Liver (tissue), 9 donors: ENCODE data around the gene C2orf76. TPM values are rescaled to one million over a fixed set of nuclear protein-coding genes. Genes with fewer than 3 reads are reported as not detected.

Experiments used
- DNase-seq: peaks from one replicate; pipeline ENCODE4 v3.0.0-alpha.2; 2017; ENCODE audit warnings: low spot score
- H3K27ac ChIP-seq, 2 donors: one replicate each; pipeline ENCODE4 v1.7.0; 2013; ENCODE audit warnings: inconsistent platforms in 2 of 2, low read length in 2 of 2, control low read depth in 1 of 2, low read depth in 1 of 2, mild to moderate bottlenecking in 1 of 2
- H3K27me3 ChIP-seq, 4 donors: one replicate each; pipeline versions ENCODE4 v1.6.1 to v1.7.0; 2013; ENCODE audit warnings: low read length in 3 of 4, inconsistent platforms in 1 of 4, mild to moderate bottlenecking in 1 of 4, moderate library complexity in 1 of 4; ENCODE audit not compliant: control insufficient read depth in 4 of 4, insufficient read depth in 4 of 4
- H3K36me3 ChIP-seq, 4 donors: one replicate each; pipeline versions ENCODE4 v1.6.1 to v1.7.0; 2013; ENCODE audit warnings: low read length in 3 of 4, mild to moderate bottlenecking in 3 of 4, low read depth in 1 of 4, moderate library complexity in 1 of 4; ENCODE audit not compliant: control insufficient read depth in 4 of 4, insufficient read depth in 3 of 4
- H3K4me1 ChIP-seq, 4 donors: one replicate each; pipeline versions ENCODE4 v1.6.1 to v1.7.0; 2013; ENCODE audit warnings: low read length in 3 of 4, mild to moderate bottlenecking in 3 of 4, moderate library complexity in 1 of 4; ENCODE audit not compliant: control insufficient read depth in 4 of 4, insufficient read depth in 4 of 4
- H3K4me3 ChIP-seq, 3 donors: one replicate each; pipeline versions ENCODE4 v1.6.1 to v1.7.0; 2013; ENCODE audit warnings: low read length in 3 of 3, control low read depth in 1 of 3, low read depth in 1 of 3, mild to moderate bottlenecking in 1 of 3
- H3K9ac ChIP-seq, 2 donors: one replicate each; pipeline ENCODE4 v1.7.0; 2013; ENCODE audit warnings: low read length in 2 of 2, mild to moderate bottlenecking in 2 of 2, moderate library complexity in 2 of 2, control low read depth in 1 of 2, low read depth in 1 of 2
- H3K9me3 ChIP-seq, 4 donors: one replicate each; pipeline versions ENCODE4 v1.6.1 to v1.7.0; 2013; ENCODE audit warnings: low read length in 3 of 4; ENCODE audit not compliant: control insufficient read depth in 4 of 4
- ATF3 ChIP-seq: IDR thresholded peaks from 2 replicates; pipeline ENCODE4 v1.6.1; 2016; ENCODE audit warnings: antibody characterized with exemption
- EGR1 ChIP-seq, 2 donors: IDR thresholded peaks; 2 replicates each; pipeline ENCODE4 v1.6.1; 2016 to 2018; ENCODE audit warnings: antibody characterized with exemption in 2 of 2, low read depth in 2 of 2
- FOXA1 ChIP-seq: IDR thresholded peaks from 2 replicates; pipeline ENCODE4 v1.6.1; 2016; ENCODE audit warnings: antibody characterized with exemption
- FOXA2 ChIP-seq: IDR thresholded peaks from 2 replicates; pipeline ENCODE4 v1.6.1; 2016; ENCODE audit warnings: antibody characterized with exemption
- GABPA ChIP-seq, 2 donors: IDR thresholded peaks in 1 of 2; conservative IDR thresholded peaks in 1 of 2; 2 replicates each; pipeline ENCODE4 v1.6.1; 2016; ENCODE audit warnings: antibody characterized with exemption in 2 of 2, mild to moderate bottlenecking in 1 of 2, moderate library complexity in 1 of 2
- HNF4A ChIP-seq, 2 donors: conservative IDR thresholded peaks; 2 replicates each; pipeline ENCODE4 v1.6.1; 2016; ENCODE audit warnings: antibody characterized with exemption in 2 of 2, mild to moderate bottlenecking in 2 of 2
- HNF4G ChIP-seq: IDR thresholded peaks from 2 replicates; pipeline ENCODE4 v1.6.1; 2016; ENCODE audit warnings: antibody characterized with exemption
- JUND ChIP-seq, 2 donors: IDR thresholded peaks; 2 replicates each; pipeline ENCODE4 v1.6.1; 2016; ENCODE audit warnings: antibody characterized with exemption in 2 of 2
- MAX ChIP-seq: IDR thresholded peaks from 2 replicates; pipeline ENCODE4 v1.6.1; 2016; ENCODE audit warnings: antibody characterized with exemption
- NR2F2 ChIP-seq: IDR thresholded peaks from 2 replicates; pipeline ENCODE4 v1.6.1; 2016; ENCODE audit warnings: antibody characterized with exemption
- RAD21 ChIP-seq, 2 donors: IDR thresholded peaks; 2 replicates each; pipeline ENCODE4 v1.6.1; 2016; ENCODE audit warnings: antibody characterized with exemption in 2 of 2, mild to moderate bottlenecking in 2 of 2
- RXRA ChIP-seq, 2 donors: IDR thresholded peaks; 2 replicates each; pipeline ENCODE4 v1.6.1; 2017 to 2018; ENCODE audit warnings: antibody characterized with exemption in 2 of 2, mild to moderate bottlenecking in 1 of 2
- SP1 ChIP-seq: IDR thresholded peaks from 2 replicates; pipeline ENCODE4 v1.6.1; 2018; ENCODE audit warnings: antibody characterized with exemption, mild to moderate bottlenecking
- TAF1 ChIP-seq: conservative IDR thresholded peaks from 2 replicates; pipeline ENCODE4 v1.6.1; 2016; ENCODE audit warnings: antibody characterized with exemption, mild to moderate bottlenecking
- YY1 ChIP-seq: IDR thresholded peaks from 2 replicates; pipeline ENCODE4 v1.6.1; 2016; ENCODE audit warnings: antibody characterized with exemption, mild to moderate bottlenecking
- WGBS: extraction: QIAGEN DNeasy Blood & Tissue Kit; methylation state at CpG from one replicate; pipeline ENCODE4 v1.1.7; 2013; 5-methylcytosine and 5-hydroxymethylcytosine counted together
- polyA plus RNA-seq, 2 donors: library from polyadenylated mRNA; stranded (reverse) in 1 of 2; unstranded in 1 of 2; fragments of 200-250 nt in 1 of 2; fragments of >200 nt in 1 of 2; fragmentation: Nextera tagmentation in 1 of 2; extraction: Ambion mirVana in 1 of 2; gene quantifications; one replicate each; pipeline versions ENCODE4 v1.2.1 to v1.2.3, GENCODE V29; 2013 to 2015
- total RNA-seq, 2 donors: library from RNA; depleted of rRNA; stranded (reverse); fragments of >200 nt; gene quantifications; one replicate each; pipeline ENCODE4 v1.2.3, GENCODE V29; 2014
- TF ChIP-seq, protein P1 (sequence below): fragments of 150-350 bp; IDR thresholded peaks from 2 replicates; pipeline ENCODE4 v1.5.1; 2017; ENCODE audit warnings: improper control_type of control experiment, low read depth, low read length; ENCODE audit not compliant: missing input control
- TF ChIP-seq, protein P2 (sequence below): IDR thresholded peaks from 2 replicates; pipeline ENCODE4 v1.6.1; 2016; ENCODE audit warnings: antibody characterized with exemption
- donor health status: healthy.
- donor health status: healthy.
- donor health status: healthy.
- donor health status: healthy.
- donor health status: healthy.

The C2orf76 gene
- total and polyA plus RNA-seq, 4 donors, result 2.7 to 6.3 (median 4.6) TPM

GRCh38 chr2:119366161-119366648 is 429 bp downstream of the C2orf76 start (continued):
- TF ChIP-seq TAF1 (no peak), RAD21 (IDR thresholded peaks at IDR 0.05) (peak; percentile 23 to 48), NR2F2 (no peak)

GRCh38 chr2:119365436-119365835 is 1.2 kb downstream of the C2orf76 start:
- WGBS, result 61% methylated on average over 6 of the region's 6 CpGs

DNA sequence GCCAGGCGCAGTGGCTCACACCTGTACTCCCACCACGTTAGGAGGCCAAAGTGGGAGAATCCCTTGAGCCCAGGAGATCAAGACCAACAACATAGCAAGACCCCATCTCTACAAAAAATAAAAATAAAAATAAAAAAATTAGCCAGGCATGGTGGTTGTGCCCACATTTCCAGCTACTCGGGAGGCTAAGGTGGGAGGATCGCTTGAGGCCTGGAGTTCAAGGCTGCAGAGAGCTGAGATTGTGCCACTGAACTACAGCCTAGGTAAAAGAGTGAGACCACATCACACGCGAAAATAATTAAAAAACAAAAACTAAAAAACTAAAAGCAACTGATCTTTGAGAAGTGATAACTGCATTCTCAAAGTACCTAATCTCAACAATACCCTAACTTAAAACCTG is 1.8 kb downstream of the C2orf76 start:
- no peaks in the 10 kb centered on the region for H3K27me3 ChIP-seq
- WGBS, result 92% methylated on average over 6 of the region's 6 CpGs
- no peak overlapping the region for H3K9ac ChIP-seq
- H3K36me3 ChIP-seq, result peaks cover 3 to 10% (median 9%) of the 10 kb centered on the region in 4 donors
- H3K27ac ChIP-seq, result no peak overlapping the region
- DNase-seq, result no peak
- no peak overlapping the region for H3K4me3 ChIP-seq
- peaks cover 7 to 53% (median 35%) of the 10 kb centered on the region in 4 donors for H3K4me1 ChIP-seq
- H3K9me3 ChIP-seq, result no peaks in the 10 kb centered on the region
- no peak for TF ChIP-seq SP1
- TF ChIP-seq HNF4A (conservative IDR thresholded peaks at IDR 0.05), result no peak
- TF ChIP-seq EGR1 (IDR thresholded peaks at IDR 0.05; ENCODE audit: low read depth in 2 of 2), result no peak
- TF ChIP-seq FOXA1, result no peak
- TF ChIP-seq YY1, result no peak
- no peak for TF ChIP-seq HNF4G
- TF ChIP-seq RAD21 (IDR thresholded peaks at IDR 0.05), result no peak
- TF ChIP-seq TAF1, result no peak

More at GRCh38 chr2:119365436-119365835, 1.2 kb downstream of the C2orf76 start:
- no peak for TF ChIP-seq MAX
- no peak for TF ChIP-seq TAF1
- TF ChIP-seq RAD21 (IDR thresholded peaks at IDR 0.05), result no peak
- TF ChIP-seq JUND (IDR thresholded peaks at IDR 0.05), result no peak
- no peak for TF ChIP-seq ATF3
- TF ChIP-seq RXRA (IDR thresholded peaks at IDR 0.05), result no peak
- TF ChIP-seq FOXA2, result no peak
- TF ChIP-seq SP1, result no peak
- TF ChIP-seq NR2F2, result no peak
- TF ChIP-seq, protein P1, sequence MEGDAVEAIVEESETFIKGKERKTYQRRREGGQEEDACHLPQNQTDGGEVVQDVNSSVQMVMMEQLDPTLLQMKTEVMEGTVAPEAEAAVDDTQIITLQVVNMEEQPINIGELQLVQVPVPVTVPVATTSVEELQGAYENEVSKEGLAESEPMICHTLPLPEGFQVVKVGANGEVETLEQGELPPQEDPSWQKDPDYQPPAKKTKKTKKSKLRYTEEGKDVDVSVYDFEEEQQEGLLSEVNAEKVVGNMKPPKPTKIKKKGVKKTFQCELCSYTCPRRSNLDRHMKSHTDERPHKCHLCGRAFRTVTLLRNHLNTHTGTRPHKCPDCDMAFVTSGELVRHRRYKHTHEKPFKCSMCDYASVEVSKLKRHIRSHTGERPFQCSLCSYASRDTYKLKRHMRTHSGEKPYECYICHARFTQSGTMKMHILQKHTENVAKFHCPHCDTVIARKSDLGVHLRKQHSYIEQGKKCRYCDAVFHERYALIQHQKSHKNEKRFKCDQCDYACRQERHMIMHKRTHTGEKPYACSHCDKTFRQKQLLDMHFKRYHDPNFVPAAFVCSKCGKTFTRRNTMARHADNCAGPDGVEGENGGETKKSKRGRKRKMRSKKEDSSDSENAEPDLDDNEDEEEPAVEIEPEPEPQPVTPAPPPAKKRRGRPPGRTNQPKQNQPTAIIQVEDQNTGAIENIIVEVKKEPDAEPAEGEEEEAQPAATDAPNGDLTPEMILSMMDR, result no peak
- TF ChIP-seq FOXA1, result no peak
- TF ChIP-seq EGR1 (IDR thresholded peaks at IDR 0.05; ENCODE audit: low read depth in 2 of 2), result no peak
- TF ChIP-seq, protein P2, sequence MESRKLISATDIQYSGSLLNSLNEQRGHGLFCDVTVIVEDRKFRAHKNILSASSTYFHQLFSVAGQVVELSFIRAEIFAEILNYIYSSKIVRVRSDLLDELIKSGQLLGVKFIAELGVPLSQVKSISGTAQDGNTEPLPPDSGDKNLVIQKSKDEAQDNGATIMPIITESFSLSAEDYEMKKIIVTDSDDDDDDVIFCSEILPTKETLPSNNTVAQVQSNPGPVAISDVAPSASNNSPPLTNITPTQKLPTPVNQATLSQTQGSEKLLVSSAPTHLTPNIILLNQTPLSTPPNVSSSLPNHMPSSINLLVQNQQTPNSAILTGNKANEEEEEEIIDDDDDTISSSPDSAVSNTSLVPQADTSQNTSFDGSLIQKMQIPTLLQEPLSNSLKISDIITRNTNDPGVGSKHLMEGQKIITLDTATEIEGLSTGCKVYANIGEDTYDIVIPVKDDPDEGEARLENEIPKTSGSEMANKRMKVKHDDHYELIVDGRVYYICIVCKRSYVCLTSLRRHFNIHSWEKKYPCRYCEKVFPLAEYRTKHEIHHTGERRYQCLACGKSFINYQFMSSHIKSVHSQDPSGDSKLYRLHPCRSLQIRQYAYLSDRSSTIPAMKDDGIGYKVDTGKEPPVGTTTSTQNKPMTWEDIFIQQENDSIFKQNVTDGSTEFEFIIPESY, result no peak
- TF ChIP-seq HNF4G, result no peak
- TF ChIP-seq GABPA (IDR thresholded peaks at IDR 0.05 in 1 of 2, conservative IDR thresholded peaks at IDR 0.05 in 1 of 2), result no peak
- no peak for TF ChIP-seq HNF4A (conservative IDR thresholded peaks at IDR 0.05)
- Histone ChIP-seq H3K9ac (peak overlapping the region in 1 of 2 donors; percentile 88), H3K9me3 (no peaks in the 10 kb centered on the region), H3K4me3 (peak overlapping the region in 2 of 3 donors; percentile 70 to 100), H3K36me3 (peaks cover 3 to 15% (median 14%) of the 10 kb centered on the region in 4 donors), H3K27me3 (no peaks in the 10 kb centered on the region), H3K27ac (peak overlapping the region in 1 of 2 donors; percentile 89), H3K4me1 (peaks cover 7 to 56% (median 36%) of the 10 kb centered on the region in 4 donors)
- DNase-seq, result no peak
